Measurements from ENCODE around the gene NDUFS7. TPM values are rescaled to one million over a fixed set of nuclear protein-coding genes. Genes with fewer than 3 reads are reported as not detected.
"Not testable (repeated sequence)": the region's sequence is repeated elsewhere in the genome, so short reads cannot be mapped to it uniquely, and the experiment has no call there.

Gene NDUFS7
- total RNA-seq, 4 donors from 2014 or later: 124 to 191 (median 165) TPM

DNA sequence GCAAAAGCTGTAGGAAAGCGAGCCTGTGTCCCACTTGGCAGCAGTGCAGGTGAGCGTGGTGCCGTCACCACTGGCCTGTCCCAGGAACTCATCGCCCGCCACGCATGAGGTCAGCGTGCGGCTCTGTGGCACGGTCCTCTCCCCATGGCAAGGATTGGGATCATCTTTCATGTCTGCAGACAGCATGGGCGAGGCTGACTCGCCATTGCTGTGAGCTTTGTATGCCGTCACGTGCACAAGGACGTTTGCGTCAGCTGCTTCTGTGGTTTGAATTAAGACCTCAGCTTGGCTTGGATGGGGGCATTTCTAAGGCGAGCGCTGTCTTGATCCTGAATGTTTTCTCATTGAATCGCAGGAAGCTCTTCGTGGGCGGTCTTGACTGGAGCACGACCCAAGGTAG is 33.4 kb downstream of the NDUFS7 start:
- intact Hi-C loops (cut with DNase I): no loop called here
- Histone ChIP-seq H3K4me1 (peaks cover 47 to 69% (median 48%) of the 10 kb centered on the region in 3 donors), H3K27ac (peak overlapping the region; percentile 5 to 98 (median 89)), H3K36me3 (peaks cover 25 to 70% (median 27%) of the 10 kb centered on the region in 3 donors), H3K4me3 (no peak overlapping the region), H3K27me3 (no peaks in the 10 kb centered on the region), H3K9me3 (no peaks in the 10 kb centered on the region)
- TF ChIP-seq, protein P1, sequence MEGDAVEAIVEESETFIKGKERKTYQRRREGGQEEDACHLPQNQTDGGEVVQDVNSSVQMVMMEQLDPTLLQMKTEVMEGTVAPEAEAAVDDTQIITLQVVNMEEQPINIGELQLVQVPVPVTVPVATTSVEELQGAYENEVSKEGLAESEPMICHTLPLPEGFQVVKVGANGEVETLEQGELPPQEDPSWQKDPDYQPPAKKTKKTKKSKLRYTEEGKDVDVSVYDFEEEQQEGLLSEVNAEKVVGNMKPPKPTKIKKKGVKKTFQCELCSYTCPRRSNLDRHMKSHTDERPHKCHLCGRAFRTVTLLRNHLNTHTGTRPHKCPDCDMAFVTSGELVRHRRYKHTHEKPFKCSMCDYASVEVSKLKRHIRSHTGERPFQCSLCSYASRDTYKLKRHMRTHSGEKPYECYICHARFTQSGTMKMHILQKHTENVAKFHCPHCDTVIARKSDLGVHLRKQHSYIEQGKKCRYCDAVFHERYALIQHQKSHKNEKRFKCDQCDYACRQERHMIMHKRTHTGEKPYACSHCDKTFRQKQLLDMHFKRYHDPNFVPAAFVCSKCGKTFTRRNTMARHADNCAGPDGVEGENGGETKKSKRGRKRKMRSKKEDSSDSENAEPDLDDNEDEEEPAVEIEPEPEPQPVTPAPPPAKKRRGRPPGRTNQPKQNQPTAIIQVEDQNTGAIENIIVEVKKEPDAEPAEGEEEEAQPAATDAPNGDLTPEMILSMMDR (IDR thresholded peaks at IDR 0.05): no peak
- TF ChIP-seq POLR2A (IDR thresholded peaks at IDR 0.05): no peak
- no peak for DNase-seq
- 61 to 67% methylated on average over 10 to 20 of the region's 21 CpGs for WGBS, 2 donors

DNA sequence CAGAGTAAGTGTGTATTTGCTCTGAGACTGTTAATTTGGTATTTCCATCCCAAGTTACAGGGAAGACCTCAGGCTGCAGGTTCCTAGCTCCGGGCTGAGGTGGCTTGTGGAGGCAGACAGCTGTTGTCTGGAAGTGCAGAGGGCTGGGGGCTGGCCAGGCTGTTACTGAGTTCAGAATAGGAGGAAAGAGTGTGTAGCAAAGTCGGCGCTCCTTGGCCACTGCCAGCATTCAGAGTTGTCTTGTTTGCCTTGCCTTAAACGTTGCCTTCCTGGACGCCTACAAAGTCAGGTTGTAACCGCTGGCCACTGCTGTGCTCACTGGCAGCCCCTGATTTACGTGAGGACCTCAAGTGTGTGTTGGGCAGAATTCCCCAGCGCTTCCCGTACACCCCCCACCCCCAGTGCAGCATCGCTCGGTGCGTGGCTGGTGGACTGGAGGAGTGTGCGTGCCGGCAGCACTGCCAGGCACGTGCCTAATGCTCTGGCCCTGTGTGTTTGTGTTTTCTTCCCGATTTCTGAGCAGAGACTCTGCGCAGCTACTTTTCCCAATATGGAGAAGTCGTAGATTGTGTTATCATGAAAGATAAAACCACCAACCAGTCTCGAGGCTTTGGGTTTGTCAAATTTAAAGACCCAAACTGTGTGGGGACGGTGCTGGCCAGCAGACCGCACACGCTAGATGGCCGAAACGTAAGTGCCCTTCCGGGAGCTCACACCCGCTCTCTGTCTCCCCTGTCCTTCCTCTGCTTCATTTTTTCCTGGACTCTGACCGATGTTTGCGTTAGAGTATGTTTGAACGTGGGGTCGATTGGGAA is 34.2 kb downstream of the NDUFS7 start:
- WGBS, 2 donors: 80 to 81% methylated on average over 19 to 29 of the region's 30 CpGs
- peaks cover 33 to 70% (median 35%) of the 10 kb centered on the region in 3 donors for H3K36me3 ChIP-seq
- TF ChIP-seq, protein P1 (IDR thresholded peaks at IDR 0.05): no peak
- TF ChIP-seq POLR2A (IDR thresholded peaks at IDR 0.05): no peak

DNA sequence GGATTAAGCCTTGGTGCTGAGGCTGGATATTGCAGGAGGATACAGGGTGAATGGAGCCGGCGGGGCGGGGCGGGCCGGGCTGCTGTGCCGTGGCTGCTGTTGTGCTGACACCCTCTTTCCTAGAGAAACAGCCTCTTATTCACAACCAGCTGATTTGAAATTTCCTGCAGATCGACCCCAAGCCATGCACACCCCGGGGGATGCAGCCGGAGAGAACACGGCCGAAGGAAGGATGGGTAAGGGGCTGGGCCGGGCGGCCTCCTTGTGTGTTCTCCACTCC is 34.7 kb downstream of the NDUFS7 start:
- intact Hi-C loops (cut with DNase I): no loop called here
- Histone ChIP-seq H3K4me3 (no peak overlapping the region), H3K27ac (no peak overlapping the region), H3K27me3 (no peaks in the 10 kb centered on the region), H3K9me3 (no peaks in the 10 kb centered on the region), H3K4me1 (peaks cover 36 to 58% (median 37%) of the 10 kb centered on the region in 3 donors), H3K36me3 (peaks cover 38 to 70% (median 40%) of the 10 kb centered on the region in 3 donors)
- 65 to 100% methylated on average over 2 to 6 of the region's 13 CpGs for WGBS, 2 donors
- DNase-seq: no peak
- TF ChIP-seq, protein P1 (IDR thresholded peaks at IDR 0.05): no peak
- no peak for TF ChIP-seq POLR2A (IDR thresholded peaks at IDR 0.05)

More for the DNA sequence above, 34.2 kb downstream of the NDUFS7 start:
- no peak for DNase-seq
- peaks cover 40 to 62% (median 42%) of the 10 kb centered on the region in 3 donors for H3K4me1 ChIP-seq
- H3K9me3 ChIP-seq: no peaks in the 10 kb centered on the region
- H3K27me3 ChIP-seq: no peaks in the 10 kb centered on the region
- intact Hi-C loops (cut with DNase I): no loop called here
- H3K27ac ChIP-seq: peak overlapping the region; percentile 5 to 98 (median 56)
- no peak overlapping the region for H3K4me3 ChIP-seq

DNA sequence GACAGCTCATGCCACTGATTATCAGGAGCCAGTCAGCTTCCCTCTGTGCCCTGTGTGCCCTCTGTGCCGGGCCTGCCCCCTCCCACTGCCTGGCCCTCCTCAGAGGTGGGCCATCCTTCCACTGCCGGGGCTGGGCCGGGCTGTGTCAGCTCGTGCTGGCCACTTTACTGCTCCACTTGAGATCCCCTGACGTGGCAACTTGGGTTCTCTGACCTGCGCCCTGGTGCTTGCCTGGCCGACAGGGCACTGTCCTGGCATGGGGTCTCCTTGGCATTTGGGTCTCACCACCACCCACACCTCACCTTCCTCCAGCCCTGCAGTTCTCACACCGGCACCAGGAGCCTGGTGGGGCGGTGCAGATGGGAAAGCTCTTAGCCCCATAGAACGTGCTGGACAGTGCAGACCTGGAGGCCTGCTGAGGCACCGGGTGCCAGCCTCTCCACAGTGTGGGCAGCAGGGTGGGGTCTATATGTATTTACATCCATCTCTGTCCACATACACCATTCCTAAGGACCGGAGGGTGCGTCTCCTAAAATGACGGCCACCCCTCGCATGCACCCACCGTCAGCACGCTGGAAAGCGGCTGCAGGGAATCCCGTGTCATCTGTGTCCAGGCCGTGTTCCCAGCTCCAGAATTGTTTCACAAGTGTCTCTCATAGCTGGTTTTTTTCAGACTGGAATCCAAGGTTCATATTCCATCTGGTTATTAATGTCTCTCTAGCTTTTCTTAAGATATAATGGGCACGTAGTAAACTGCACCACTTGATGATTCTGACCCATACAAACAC is 35.4 kb downstream of the NDUFS7 start:
- H3K27me3 ChIP-seq: no peaks in the 10 kb centered on the region
- peaks cover 32 to 58% (median 34%) of the 10 kb centered on the region in 3 donors for H3K4me1 ChIP-seq
- WGBS, 2 donors: 78 to 85% methylated on average over 15 to 18 of the region's 21 CpGs
- TF ChIP-seq, protein P1 (IDR thresholded peaks at IDR 0.05): no peak
- no peak for TF ChIP-seq POLR2A (IDR thresholded peaks at IDR 0.05)
- H3K27ac ChIP-seq: no peak overlapping the region
- intact Hi-C loops (cut with DNase I): no loop called here
- DNase-seq: no peak
- peaks cover 41 to 72% (median 47%) of the 10 kb centered on the region in 3 donors for H3K36me3 ChIP-seq
- H3K9me3 ChIP-seq: no peaks in the 10 kb centered on the region
- H3K4me3 ChIP-seq: no peak overlapping the region

DNA sequence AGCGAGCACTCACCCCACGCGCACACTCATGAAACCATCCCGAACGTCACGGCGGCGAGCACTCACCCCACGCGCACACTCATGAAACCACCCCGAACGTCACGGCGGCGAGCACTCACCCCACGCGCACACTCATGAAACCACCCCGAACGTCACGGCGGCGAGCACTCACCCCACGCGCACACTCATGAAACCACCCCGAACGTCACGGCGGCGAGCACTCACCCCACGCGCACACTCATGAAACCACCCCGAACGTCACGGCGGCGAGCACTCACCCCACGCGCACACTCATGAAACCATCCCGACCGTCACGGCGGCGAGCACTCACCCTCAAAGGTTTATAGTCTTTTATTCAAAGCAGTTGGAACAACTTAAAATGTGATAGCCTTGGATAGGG is 36.4 kb downstream of the NDUFS7 start:
- WGBS, 2 donors: 100% methylated on average over 2 of the region's 43 CpGs; no CpG with 5 or more reads in 1 of the 2 donors
- H3K27ac ChIP-seq; H3K4me3 ChIP-seq; intact Hi-C loops (cut with DNase I); H3K9me3 ChIP-seq; DNase-seq; H3K27me3 ChIP-seq: not testable (repeated sequence)
- peaks cover 41 to 81% (median 47%) of the 10 kb centered on the region in 3 donors for H3K36me3 ChIP-seq
- H3K4me1 ChIP-seq: peaks cover 27 to 58% (median 31%) of the 10 kb centered on the region in 3 donors

Measured in esophagus squamous epithelium (tissue), 5 donors.